MM.1S (cell line): ENCODE measurements around the gene UGT1A7.

Experiments used
- DNase-seq: peaks from one replicate; pipeline ENCODE4 v3.0.0-alpha.2; 2015
- H2AFZ ChIP-seq: fragments of 300-600 bp; sonication (generic); 2 replicates; pipeline ENCODE4 v1.6.0; 2016; ENCODE audit warnings: antibody characterized with exemption, low read length
- H3F3A ChIP-seq: fragments of 300-600 bp; sonication (generic); 2 replicates; pipeline ENCODE4 v1.6.1; 2016; ENCODE audit warnings: mild to moderate bottlenecking, antibody characterized with exemption, low read length, moderate library complexity, mixed read lengths; ENCODE audit not compliant: insufficient read depth
- H3K27ac ChIP-seq: fragments of 300-600 bp; sonication (generic); 2 replicates; pipeline ENCODE4 v1.5.1; 2016; ENCODE audit warnings: mild to moderate bottlenecking, low read length
- H3K27me3 ChIP-seq: fragments of 300-600 bp; sonication (generic); replicated peaks from 2 replicates; pipeline ENCODE4 v1.6.0; 2016; ENCODE audit warnings: low read length; ENCODE audit not compliant: insufficient read depth
- H3K36me3 ChIP-seq: fragments of 300-600 bp; sonication (generic); replicated peaks from 2 replicates; pipeline ENCODE4 v1.6.1; 2016; ENCODE audit warnings: mild to moderate bottlenecking, low read length, mixed read lengths; ENCODE audit not compliant: insufficient read depth
- H3K4me1 ChIP-seq: fragments of 300-600 bp; sonication (generic); 2 replicates; pipeline ENCODE4 v1.6.1; 2016; ENCODE audit warnings: low read length, mixed read lengths
- H3K4me2 ChIP-seq: fragments of 300-600 bp; sonication (generic); 2 replicates; pipeline ENCODE4 v1.6.0; 2016; ENCODE audit warnings: low read depth, low read length
- H3K4me3 ChIP-seq: fragments of 300-600 bp; sonication (generic); 2 replicates; pipeline ENCODE4 v1.5.1; 2016; ENCODE audit warnings: low read length, mixed read lengths
- H3K79me2 ChIP-seq: fragments of 300-600 bp; sonication (generic); 2 replicates; pipeline ENCODE4 v1.6.1; 2016; ENCODE audit warnings: mixed run types, low read length, mixed read lengths
- H3K9ac ChIP-seq: fragments of 300-600 bp; sonication (generic); 2 replicates; pipeline ENCODE4 v1.6.1; 2016; ENCODE audit warnings: low read length, mixed read lengths
- H3K9me2 ChIP-seq: fragments of 300-600 bp; sonication (generic); replicated peaks from 2 replicates; pipeline ENCODE4 v1.6.1; 2016; ENCODE audit warnings: mild to moderate bottlenecking, low read length, mixed read lengths; ENCODE audit not compliant: insufficient read depth
- H3K9me3 ChIP-seq: fragments of 300-600 bp; sonication (generic); replicated peaks from 2 replicates; pipeline ENCODE4 v1.6.1; 2016; ENCODE audit warnings: mild to moderate bottlenecking, low read length, mixed read lengths; ENCODE audit not compliant: insufficient read depth
- H4K20me1 ChIP-seq: fragments of 300-600 bp; sonication (generic); 2 replicates; pipeline ENCODE4 v1.6.1; 2016; ENCODE audit warnings: mild to moderate bottlenecking, low read length, moderate library complexity, mixed read lengths; ENCODE audit not compliant: insufficient read depth
- CTCF ChIP-seq: fragments of 300-600 bp; sonication (generic); IDR thresholded peaks from 2 replicates; pipeline ENCODE4 v1.5.1; 2016; ENCODE audit warnings: antibody characterized with exemption, low read length, mixed read lengths
- EZH2 ChIP-seq: fragments of 300-600 bp; sonication (generic); optimal IDR thresholded peaks from 2 replicates; pipeline ENCODE3; 2017; ENCODE audit warnings: low read depth, mild to moderate bottlenecking, antibody characterized with exemption, low read length, mixed read lengths
- EZH2phosphoT487 ChIP-seq: fragments of 300-600 bp; sonication (generic); IDR thresholded peaks from 2 replicates; pipeline ENCODE4 v1.6.1; 2018; ENCODE audit warnings: antibody characterized with exemption, low read length

Gene UGT1A7

GRCh38 chr2:233686928-233687327 is 5.2 kb downstream of the UGT1A7 start:
- no peaks in the 10 kb centered on the region for H3K9me2 ChIP-seq
- H3K79me2 ChIP-seq, result no peaks in the 10 kb centered on the region
- TF ChIP-seq EZH2phosphoT487, result no peak
- no peak for TF ChIP-seq CTCF
- no peak for TF ChIP-seq EZH2
- 0 out of 2 replicates have a peak, but pooled peaks cover 5% of the 10 kb centered on the region for H3K4me1 ChIP-seq
- no peak for DNase-seq
- H3K36me3 ChIP-seq, result no peaks in the 10 kb centered on the region
- no peaks in the 10 kb centered on the region for H3F3A ChIP-seq
- H3K9me3 ChIP-seq, result no peaks in the 10 kb centered on the region
- H3K9ac ChIP-seq, result no peak overlapping the region
- no peak overlapping the region for H2AFZ ChIP-seq
- no peak overlapping the region for H3K27ac ChIP-seq
- H3K4me2 ChIP-seq, result no peak overlapping the region
- H3K4me3 ChIP-seq, result no peak overlapping the region
- H3K27me3 ChIP-seq, result no peaks in the 10 kb centered on the region
- no peaks in the 10 kb centered on the region for H4K20me1 ChIP-seq

- H3K79me2 ChIP-seq, result no peaks in the 10 kb centered on the region
- H3K9ac ChIP-seq, result no peak overlapping the region
- no peaks in the 10 kb centered on the region for H3K9me3 ChIP-seq
- no peaks in the 10 kb centered on the region for H4K20me1 ChIP-seq
- no peaks in the 10 kb centered on the region for H3K36me3 ChIP-seq
- no peak overlapping the region for H3K4me2 ChIP-seq
- no peak for TF ChIP-seq EZH2phosphoT487
- no peak overlapping the region for H2AFZ ChIP-seq
- no peaks in the 10 kb centered on the region for H3K9me2 ChIP-seq
- no peak overlapping the region for H3K4me3 ChIP-seq
- DNase-seq, result no peak
- H3K27me3 ChIP-seq, result no peaks in the 10 kb centered on the region
- no peaks in the 10 kb centered on the region for H3F3A ChIP-seq
- H3K4me1 ChIP-seq, result no peaks in the 10 kb centered on the region
- no peak overlapping the region for H3K27ac ChIP-seq
Measured at GRCh38 chr2:233688341-233688740, 6.6 kb downstream of the UGT1A7 start.

- no peaks in the 10 kb centered on the region for H3K79me2 ChIP-seq
- no peaks in the 10 kb centered on the region for H3K9me3 ChIP-seq
- no peaks in the 10 kb centered on the region for H3K9me2 ChIP-seq
- H3K27me3 ChIP-seq, result no peaks in the 10 kb centered on the region
- H2AFZ ChIP-seq, result no peak overlapping the region
- DNase-seq, result no peak
- H4K20me1 ChIP-seq, result no peaks in the 10 kb centered on the region
- H3K9ac ChIP-seq, result no peak overlapping the region
- TF ChIP-seq CTCF, result no peak
- no peak for TF ChIP-seq EZH2phosphoT487
- no peak for TF ChIP-seq EZH2
- no peak overlapping the region for H3K4me2 ChIP-seq
- H3F3A ChIP-seq, result no peaks in the 10 kb centered on the region
- no peak overlapping the region for H3K27ac ChIP-seq
- H3K4me3 ChIP-seq, result no peak overlapping the region
- no peaks in the 10 kb centered on the region for H3K4me1 ChIP-seq
- no peaks in the 10 kb centered on the region for H3K36me3 ChIP-seq
Measured at GRCh38 chr2:233689031-233689430, 7.3 kb downstream of the UGT1A7 start.

GRCh38 chr2:233689501-233689900 is 7.8 kb downstream of the UGT1A7 start:
- no peaks in the 10 kb centered on the region for H3K79me2 ChIP-seq
- no peaks in the 10 kb centered on the region for H3K36me3 ChIP-seq
- TF ChIP-seq CTCF (no peak), EZH2phosphoT487 (no peak)
- H3K27me3 ChIP-seq, result no peaks in the 10 kb centered on the region
- H3K4me3 ChIP-seq, result no peak overlapping the region
- no peaks in the 10 kb centered on the region for H4K20me1 ChIP-seq
- no peaks in the 10 kb centered on the region for H3F3A ChIP-seq
- DNase-seq, result no peak
- H3K9me2 ChIP-seq, result no peaks in the 10 kb centered on the region
- no peak overlapping the region for H3K27ac ChIP-seq
- no peak overlapping the region for H3K9ac ChIP-seq
- H3K4me2 ChIP-seq, result no peak overlapping the region
- no peaks in the 10 kb centered on the region for H3K4me1 ChIP-seq
- H3K9me3 ChIP-seq, result no peaks in the 10 kb centered on the region
- no peak overlapping the region for H2AFZ ChIP-seq
